Skin epidermis (tissue), 12 donors: Measurements from ENCODE around the gene KBTBD12.

Experiments used
- H3K27ac ChIP-seq, 21 experiments: fragments of 200-600 bp; sonication (generic) in 11 of 21; one replicate each; pipeline ENCODE4 v1.5.0; 2020; ENCODE audit warnings: mild to moderate bottlenecking in 3 of 21, inconsistent platforms in 2 of 21, moderate library complexity in 2 of 21
- H3K4me3 ChIP-seq, 7 experiments: fragments of 200-600 bp; sonication (generic) in 2 of 7; one replicate each; pipeline ENCODE4 v1.5.0; 2020; ENCODE audit warnings: inconsistent platforms in 2 of 7, mild to moderate bottlenecking in 2 of 7, moderate library complexity in 1 of 7

The KBTBD12 gene

GRCh38 chr3:127979473-127979872, 64.4 kb downstream of the KBTBD12 start:
- H3K27ac ChIP-seq, result no peak overlapping the region

GRCh38 chr3:127981097-127981496, 66.1 kb downstream of the KBTBD12 start:
- Histone ChIP-seq H3K4me3 (no peak overlapping the region), H3K27ac (no peak overlapping the region)

More at GRCh38 chr3:127979473-127979872, 64.4 kb downstream of the KBTBD12 start:
- H3K4me3 ChIP-seq, result no peak overlapping the region

- Histone ChIP-seq H3K4me3 (no peak overlapping the region), H3K27ac (no peak overlapping the region)
These were observed 67.1 kb downstream of the KBTBD12 start for GRCh38 chr3:127982155-127982554.

- H3K4me3 ChIP-seq, result no peak overlapping the region
These were observed 69.4 kb downstream of the KBTBD12 start for GRCh38 chr3:127984241-127984975.

GRCh38 chr3:127985216-127985615, 70.2 kb downstream of the KBTBD12 start:
- no peak overlapping the region for H3K4me3 ChIP-seq
- no peak overlapping the region for H3K27ac ChIP-seq

More at GRCh38 chr3:127984241-127984975, 69.4 kb downstream of the KBTBD12 start:
- H3K27ac ChIP-seq, result no peak overlapping the region

GRCh38 chr3:127985655-127986225, 70.7 kb downstream of the KBTBD12 start:
- no peak overlapping the region for H3K27ac ChIP-seq
- no peak overlapping the region for H3K4me3 ChIP-seq

GRCh38 chr3:127986803-127987202, 71.8 kb downstream of the KBTBD12 start:
- H3K4me3 ChIP-seq, result no peak overlapping the region
- H3K27ac ChIP-seq, result no peak overlapping the region

- H3K27ac ChIP-seq, result no peak overlapping the region
- no peak overlapping the region for H3K4me3 ChIP-seq
These were observed 72.4 kb downstream of the KBTBD12 start for GRCh38 chr3:127987309-127987995.

GRCh38 chr3:127988770-127989557, 73.9 kb downstream of the KBTBD12 start:
- Histone ChIP-seq H3K27ac (no peak overlapping the region), H3K4me3 (no peak overlapping the region)

- H3K4me3 ChIP-seq, result no peak overlapping the region
- H3K27ac ChIP-seq, result no peak overlapping the region
These were observed 75.0 kb downstream of the KBTBD12 start for GRCh38 chr3:127990051-127990450.

- no peak overlapping the region for H3K27ac ChIP-seq
These were observed 75.4 kb downstream of the KBTBD12 start for GRCh38 chr3:127990461-127990860.

GRCh38 chr3:127991251-127991650, 76.2 kb downstream of the KBTBD12 start:
- Histone ChIP-seq H3K27ac (no peak overlapping the region), H3K4me3 (no peak overlapping the region)

More at GRCh38 chr3:127990461-127990860, 75.4 kb downstream of the KBTBD12 start:
- H3K4me3 ChIP-seq, result no peak overlapping the region

- no peak overlapping the region for H3K27ac ChIP-seq
These were observed 76.6 kb downstream of the KBTBD12 start for GRCh38 chr3:127991681-127992080.

GRCh38 chr3:127992127-127992526, 77.1 kb downstream of the KBTBD12 start:
- H3K4me3 ChIP-seq, result no peak overlapping the region
- H3K27ac ChIP-seq, result no peak overlapping the region

More at GRCh38 chr3:127991681-127992080, 76.6 kb downstream of the KBTBD12 start:
- H3K4me3 ChIP-seq, result no peak overlapping the region

- no peak overlapping the region for H3K27ac ChIP-seq
- H3K4me3 ChIP-seq, result no peak overlapping the region
These were observed 79.0 kb downstream of the KBTBD12 start for GRCh38 chr3:127994011-127994410.

GRCh38 chr3:127997016-127997415, 82.0 kb downstream of the KBTBD12 start:
- Histone ChIP-seq H3K4me3 (no peak overlapping the region), H3K27ac (no peak overlapping the region)

- no peak overlapping the region for H3K27ac ChIP-seq
- H3K4me3 ChIP-seq, result no peak overlapping the region
These were observed 82.9 kb downstream of the KBTBD12 start for GRCh38 chr3:127997961-127998360.

- no peak overlapping the region for H3K27ac ChIP-seq
- H3K4me3 ChIP-seq, result no peak overlapping the region
These were observed 83.6 kb downstream of the KBTBD12 start for GRCh38 chr3:127998596-127998995.

GRCh38 chr3:127999509-128000106, 84.6 kb downstream of the KBTBD12 start:
- H3K4me3 ChIP-seq, result no peak overlapping the region
- H3K27ac ChIP-seq, result no peak overlapping the region

GRCh38 chr3:128001576-128001975, 86.5 kb downstream of the KBTBD12 start:
- H3K27ac ChIP-seq, result no peak overlapping the region
- no peak overlapping the region for H3K4me3 ChIP-seq
